K562 (cell line): Measurements from ENCODE around the gene DHX35. TPM values are rescaled to one million over a fixed set of nuclear protein-coding genes. Genes with fewer than 3 reads are reported as not detected.
A peak's percentile ranks its signal among the peaks of the same experiment; 100 is the strongest.

ENCODE experiments used
- BCOR ChIP-seq: fragments of 450-650 bp; IDR thresholded peaks from 2 replicates; pipeline ENCODE4 v1.6.1; 2016
- CBX8 ChIP-seq: fragments of 200-600 bp; sonication (generic); IDR thresholded peaks from 2 replicates; pipeline ENCODE4 v1.6.1; 2012; ENCODE audit warnings: borderline replicate concordance, mixed run types, low read depth, mild to moderate bottlenecking, moderate library complexity, mixed read lengths, low read length, control low read depth, inconsistent platforms; ENCODE audit not compliant: poor library complexity, severe bottlenecking; ENCODE audit errors: extremely low read depth
- CC2D1A ChIP-seq: fragments of 450-650 bp; IDR thresholded peaks from 2 replicates; pipeline ENCODE4 v1.6.1; 2017; ENCODE audit warnings: mild to moderate bottlenecking
- E2F6 ChIP-seq, 2 experiments: IDR thresholded peaks; 2 replicates each; pipeline ENCODE4 v1.6.1; 2011; ENCODE audit warnings: borderline replicate concordance in 1 of 2, control low read depth in 1 of 2, low read depth in 1 of 2, low read length in 1 of 2, mild to moderate bottlenecking in 1 of 2, mixed read lengths in 1 of 2, moderate library complexity in 1 of 2; ENCODE audit not compliant: insufficient read depth in 1 of 2, insufficient read length in 1 of 2, poor library complexity in 1 of 2, severe bottlenecking in 1 of 2; ENCODE audit errors: extremely low read depth in 1 of 2
- ESRRA ChIP-seq: fragments of 450-650 bp; IDR thresholded peaks from 2 replicates; pipeline ENCODE4 v1.6.1; 2014; ENCODE audit warnings: low read depth, mild to moderate bottlenecking, moderate library complexity, borderline replicate concordance
- ETV1 ChIP-seq: fragments of 450-650 bp; conservative IDR thresholded peaks from 2 replicates; pipeline ENCODE4 v1.6.1; 2016; ENCODE audit warnings: missing genetic modification characterization, control low read depth, low read depth, missing compliant biosample characterization
- FOXM1 ChIP-seq, 2 experiments: fragments of 450-650 bp in 1 of 2; sonication (generic) in 1 of 2; formaldehyde crosslinking in 1 of 2; IDR thresholded peaks; 2 replicates each; pipeline versions ENCODE4 v1.6.1 to v1.9.0; 2017 to 2022; ENCODE audit warnings: low read depth in 2 of 2, mild to moderate bottlenecking in 2 of 2, missing genetic modification reagents in 1 of 2, moderate library complexity in 1 of 2
- HDAC1 ChIP-seq, 2 experiments: fragments of 450-650 bp; IDR thresholded peaks; 2 replicates each; pipeline ENCODE4 v1.6.1; 2016 to 2017; ENCODE audit warnings: inconsistent platforms in 1 of 2, mild to moderate bottlenecking in 1 of 2, moderate library complexity in 1 of 2
- HDAC2 ChIP-seq: fragments of 450-650 bp; IDR thresholded peaks from 2 replicates; pipeline ENCODE4 v1.6.1; 2016; ENCODE audit warnings: mild to moderate bottlenecking
- JUND ChIP-seq, 2 experiments: IDR thresholded peaks; 2 replicates in 1 of 2; 3 replicates in 1 of 2; pipeline ENCODE4 v1.6.1; 2011; ENCODE audit warnings: borderline replicate concordance in 2 of 2, low read depth in 2 of 2, low read length in 2 of 2, improper control_type of control experiment in 1 of 2, missing biosample characterization in 1 of 2, missing genetic modification characterization in 1 of 2, missing genetic modification reagents in 1 of 2
- MEF2A ChIP-seq: IDR thresholded peaks from 2 replicates; pipeline ENCODE4 v1.6.1; 2011; ENCODE audit warnings: low read depth, mild to moderate bottlenecking, low read length, moderate library complexity; ENCODE audit not compliant: control insufficient read depth
- NCOR1 ChIP-seq: fragments of 450-650 bp; IDR thresholded peaks from 2 replicates; pipeline ENCODE4 v1.6.1; 2016; ENCODE audit warnings: mild to moderate bottlenecking, moderate library complexity
- PKNOX1 ChIP-seq: fragments of 450-650 bp; IDR thresholded peaks from 2 replicates; pipeline ENCODE4 v1.6.1; 2016
- PRMT5 ChIP-seq: sonication (generic); formaldehyde crosslinking; IDR thresholded peaks from 2 replicates; pipeline ENCODE4 v1.5.0; 2020; ENCODE audit warnings: missing genetic modification reagents
- RCOR1 ChIP-seq, 2 experiments: IDR thresholded peaks; 2 replicates each; pipeline ENCODE4 v1.6.1; 2012; ENCODE audit warnings: low read depth in 2 of 2, low read length in 2 of 2, borderline replicate concordance in 1 of 2, improper control_type of control experiment in 1 of 2
- SLC30A9 ChIP-seq: fragments of 250-450 bp; sonication (Bioruptor Pico); IDR thresholded peaks from 2 replicates; pipeline ENCODE4 v1.8.0; 2022; ENCODE audit warnings: mild to moderate bottlenecking, moderate library complexity
- SMAD4 ChIP-seq: fragments of 250-450 bp; sonication (Bioruptor Pico); conservative IDR thresholded peaks from 2 replicates; pipeline ENCODE4 v1.8.0; 2021; ENCODE audit warnings: inconsistent platforms, mild to moderate bottlenecking, moderate library complexity
- SMARCA4 ChIP-seq: fragments of 450-650 bp; IDR thresholded peaks from 2 replicates; pipeline ENCODE4 v1.6.1; 2016
- SPI1 ChIP-seq: IDR thresholded peaks from 2 replicates; pipeline ENCODE4 v1.6.1; 2011; ENCODE audit warnings: low read depth, low read length, control low read depth, borderline replicate concordance
- TEAD1 ChIP-seq, 2 experiments: fragments of 450-650 bp in 1 of 2; sonication (generic) in 1 of 2; formaldehyde crosslinking; IDR thresholded peaks; 2 replicates each; pipeline versions ENCODE4 v1.4.0 to v1.8.0; 2020 to 2022; ENCODE audit warnings: mild to moderate bottlenecking in 2 of 2, missing genetic modification reagents in 1 of 2
- TFAP4 ChIP-seq: sonication (generic); formaldehyde crosslinking; IDR thresholded peaks from 2 replicates; pipeline ENCODE4 v1.8.0; 2022; ENCODE audit warnings: missing genetic modification reagents, mild to moderate bottlenecking, moderate library complexity, borderline replicate concordance
- ZNF143 ChIP-seq: sonication (generic); formaldehyde crosslinking; IDR thresholded peaks from 2 replicates; pipeline ENCODE4 v1.9.0; 2022; ENCODE audit warnings: mild to moderate bottlenecking, missing genetic modification reagents
- ZNF57 ChIP-seq: fragments of 450-650 bp; formaldehyde crosslinking; IDR thresholded peaks from 2 replicates; pipeline ENCODE4 v1.4.0; 2020; ENCODE audit warnings: mild to moderate bottlenecking, moderate library complexity
- ZNF584 ChIP-seq: fragments of 200-800 bp; sonication (Bioruptor generic); IDR thresholded peaks from 2 replicates; pipeline ENCODE4 v1.6.1; 2016; ENCODE audit warnings: low read depth, mild to moderate bottlenecking, missing genetic modification characterization, missing compliant biosample characterization
- polyA plus RNA-seq, 8 experiments: library from polyadenylated mRNA; depleted of rRNA in 4 of 8; stranded (reverse) in 5 of 8; unstranded in 3 of 8; fragments of >200 nt; fragmentation: Nextera tagmentation in 2 of 8; fragmentation: Illumina TruSeq in 1 of 8; extraction: Ambion mirVana in 2 of 8; extraction: Trizol in 1 of 8; gene quantifications; 2 replicates each; pipeline versions ENCODE4 v1.2.1 to v1.2.3, GENCODE V29; 2011 to 2014; ENCODE audit warnings: inconsistent platforms in 1 of 8, missing spikeins in 1 of 8
- total RNA-seq, 7 experiments: library from RNA; depleted of rRNA in 6 of 7; stranded (reverse); fragments of >200 nt in 6 of 7; fragmentation: Illumina TruSeq in 2 of 7; extraction: Trizol in 2 of 7; gene quantifications; 2 replicates each; pipeline versions ENCODE4 v1.2.1 to v1.2.3, GENCODE V29; 2011 to 2021; ENCODE audit warnings: low replicate concordance in 1 of 7

Gene DHX35
- total and polyA plus RNA-seq, 9 of the 15 experiments (the other 6 are each of a cell fraction or from before 2014, with no cell fraction given): 6.5 to 25.6 (median 16.9) TPM

- peak; percentile 69 for TF ChIP-seq TFAP4 (CRISPR knock-in tag)
- 0 out of 2 replicates have a peak, but pooled peaks have one; percentile 40 for TF ChIP-seq ZNF584 (CRISPR knock-in tag)
- 0 out of 2 replicates have a peak, but pooled peaks have one; percentile 35 for TF ChIP-seq ESRRA
- TF ChIP-seq SLC30A9 (CRISPR knock-in tag): no peak
- TF ChIP-seq ZNF143 (CRISPR knock-in tag): no peak
- peak in 1 of 2 experiments; percentile 81; a peak in 2 of 4 replicates for TF ChIP-seq RCOR1 (IDR thresholded peaks at IDR 0.05; ENCODE audit: borderline replicate concordance in 1 of 2, low read depth in 2 of 2, low read length in 2 of 2)
- no peak for TF ChIP-seq PRMT5 (CRISPR knock-in tag)
- TF ChIP-seq PKNOX1: peak; percentile 48; the same call in 1 of the 2 replicates
- TF ChIP-seq HDAC1 (IDR thresholded peaks at IDR 0.05): peak in 1 of 2 experiments; percentile 71; a peak in 2 of 4 replicates
- peak; percentile 77 for TF ChIP-seq NCOR1
- TF ChIP-seq CC2D1A: peak; percentile 36; the same call in 1 of the 2 replicates
- peak; percentile 82 for TF ChIP-seq SMARCA4
- TF ChIP-seq E2F6 (IDR thresholded peaks at IDR 0.05; ENCODE audit: borderline replicate concordance in 1 of 2, extremely low read depth in 1 of 2, insufficient read depth in 1 of 2, insufficient read length in 1 of 2, low read depth in 1 of 2, low read length in 1 of 2, poor library complexity in 1 of 2, severe bottlenecking in 1 of 2): peak in 1 of 2 experiments; percentile 28
- TF ChIP-seq ZNF57 (CRISPR knock-in tag): no peak
- TF ChIP-seq HDAC2: peak; percentile 46; the same call in 1 of the 2 replicates
- peak; percentile 27; the same call in 1 of the 2 replicates for TF ChIP-seq JUND (IDR thresholded peaks at IDR 0.05; ENCODE audit: borderline replicate concordance, low read depth, low read length)
- no peak; the same call in 2 of the 3 replicates for TF ChIP-seq JUND (tag; IDR thresholded peaks at IDR 0.05; ENCODE audit: borderline replicate concordance, low read depth, low read length)
- TF ChIP-seq SPI1: peak; percentile 33; the same call in 1 of the 2 replicates
- TF ChIP-seq TEAD1 (CRISPR knock-in tag; IDR thresholded peaks at IDR 0.05): no peak
- peak; percentile 57; the same call in 1 of the 2 replicates for TF ChIP-seq MEF2A
- TF ChIP-seq FOXM1 (IDR thresholded peaks at IDR 0.05; ENCODE audit: low read depth): 0 out of 2 replicates have a peak, but pooled peaks have one; percentile 21
- TF ChIP-seq FOXM1 (CRISPR knock-in tag; IDR thresholded peaks at IDR 0.05; ENCODE audit: low read depth): no peak
- 0 out of 2 replicates have a peak, but pooled peaks have one; percentile 14 for TF ChIP-seq BCOR
- no peak for TF ChIP-seq CBX8
- TF ChIP-seq SMAD4: peak; percentile 39; the same call in 1 of the 2 replicates
- no peak for TF ChIP-seq ETV1
These were observed 33.4 kb downstream of the DHX35 start (continued) for GRCh38 chr20:38995536-38996044.
